HUDEP-2 (cell line): ENCODE results near the gene LRRC59.
"Not testable (repeated sequence)": the region's sequence is repeated elsewhere in the genome, so short reads cannot be mapped to it uniquely, and the experiment has no call there.

Experiments
- DNase-seq, 76 experiments: peaks; one replicate each; lab custom pipeline; 2025; ENCODE audit not compliant: unreplicated experiment in 76 of 76; lab: John Stamatoyannopoulos, UW

LRRC59 gene

GRCh38 chr17:50424996-50425681 is 27.8 kb upstream of the LRRC59 start:
- DNase-seq: no peak

GRCh38 chr17:50424246-50424995 is 27.1 kb upstream of the LRRC59 start:
- peak in 9 of 76 experiments; percentile 11 to 32 (median 19) for DNase-seq

- no peak for DNase-seq
Observed at GRCh38 chr17:50423553-50424159, 26.3 kb upstream of the LRRC59 start.

- DNase-seq: no peak
Observed at GRCh38 chr17:50422738-50423137, 25.4 kb upstream of the LRRC59 start.

- DNase-seq: peak in 11 of 76 experiments; percentile 9 to 39 (median 22)
Observed at GRCh38 chr17:50421308-50422051, 24.2 kb upstream of the LRRC59 start.

GRCh38 chr17:50420419-50421112 is 23.2 kb upstream of the LRRC59 start:
- DNase-seq: no peak

- DNase-seq: not testable (repeated sequence)
Observed at GRCh38 chr17:50419577-50419976, 22.3 kb upstream of the LRRC59 start.

GRCh38 chr17:50414808-50415207 is 17.5 kb upstream of the LRRC59 start:
- no peak for DNase-seq

GRCh38 chr17:50412188-50412732 is 14.9 kb upstream of the LRRC59 start:
- peak in 2 of 76 experiments; percentile 9 to 13 for DNase-seq

- no peak for DNase-seq
Observed at GRCh38 chr17:50407921-50408320, 10.6 kb upstream of the LRRC59 start.

GRCh38 chr17:50406578-50406977 is 9.3 kb upstream of the LRRC59 start:
- peak in 6 of 76 experiments; percentile 2 to 31 (median 14) for DNase-seq

GRCh38 chr17:50405351-50405750 is 8.0 kb upstream of the LRRC59 start:
- not testable (repeated sequence) for DNase-seq

- peak in 1 of 76 experiments; percentile 10 for DNase-seq
Observed at GRCh38 chr17:50399591-50399990, 2.3 kb upstream of the LRRC59 start.

GRCh38 chr17:50398672-50399071 is 1.3 kb upstream of the LRRC59 start:
- not testable (repeated sequence) for DNase-seq

GRCh38 chr17:50397919-50398285 is 579 bp upstream of the LRRC59 start:
- DNase-seq: no peak

- peak in 48 of 76 experiments; percentile 6 to 61 (median 32) for DNase-seq
Observed at GRCh38 chr17:50396261-50397110, 837 bp downstream of the LRRC59 start.

GRCh38 chr17:50394711-50395110 is 2.6 kb downstream of the LRRC59 start:
- DNase-seq: no peak

- no peak for DNase-seq
Observed at GRCh38 chr17:50393700-50394099, 3.6 kb downstream of the LRRC59 start.

- no peak for DNase-seq
Observed at GRCh38 chr17:50392621-50393020, 4.7 kb downstream of the LRRC59 start.
